ENCODE results near the gene SLC7A6OS. TPM values are rescaled to one million over a fixed set of nuclear protein-coding genes. Genes with fewer than 3 reads are reported as not detected.

SLC7A6OS gene
- total RNA-seq, 1 donor = 12.4 TPM

DNA sequence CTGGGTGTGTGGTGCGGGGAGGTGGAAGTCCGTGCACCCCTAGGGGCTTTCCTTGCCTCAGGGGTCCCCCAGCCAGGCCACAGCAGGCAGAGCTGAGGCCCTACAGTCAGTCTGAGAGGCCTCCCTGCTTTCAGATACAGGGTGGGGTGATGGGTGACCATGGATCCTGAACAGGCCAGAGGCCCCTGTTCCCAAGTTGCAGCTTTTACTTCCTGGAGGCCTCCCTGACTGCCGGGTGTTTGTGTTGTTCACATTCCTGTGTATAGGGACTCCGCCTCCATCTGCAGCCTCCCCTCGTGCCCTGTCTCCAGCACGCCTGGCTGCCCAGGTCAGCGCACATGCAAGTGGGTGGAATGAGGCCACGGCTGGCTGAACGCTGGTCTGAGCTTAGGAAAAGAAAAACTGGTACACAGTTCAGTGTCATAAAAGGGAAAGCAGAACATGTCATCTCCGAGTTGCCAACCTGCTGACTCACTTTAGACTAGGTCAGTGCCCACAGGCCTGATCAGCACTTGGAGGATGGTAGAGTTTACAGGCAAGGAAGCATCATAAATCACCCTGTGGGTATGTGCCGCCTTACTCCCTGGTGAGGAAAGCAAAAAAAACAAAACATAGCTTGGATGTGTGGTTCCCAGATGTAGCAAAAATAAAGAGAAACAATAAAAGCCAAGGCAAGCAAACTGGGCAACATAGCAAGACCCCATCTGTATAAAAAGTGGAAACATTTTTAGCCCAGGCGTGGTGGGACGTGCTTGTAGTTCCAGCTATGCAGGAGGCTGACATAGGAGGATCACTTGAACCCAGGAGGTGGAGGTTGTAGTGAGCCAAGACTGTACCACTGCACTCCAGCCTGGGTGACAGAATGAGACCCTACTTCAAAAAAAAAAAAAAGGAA is 52.6 kb downstream of the SLC7A6OS start:
- DNase-seq (ENCODE audit: low read depth in 2 of 3, low spot score in 2 of 3) = peak in 2 of 3 donors; percentile 86 to 96

DNA sequence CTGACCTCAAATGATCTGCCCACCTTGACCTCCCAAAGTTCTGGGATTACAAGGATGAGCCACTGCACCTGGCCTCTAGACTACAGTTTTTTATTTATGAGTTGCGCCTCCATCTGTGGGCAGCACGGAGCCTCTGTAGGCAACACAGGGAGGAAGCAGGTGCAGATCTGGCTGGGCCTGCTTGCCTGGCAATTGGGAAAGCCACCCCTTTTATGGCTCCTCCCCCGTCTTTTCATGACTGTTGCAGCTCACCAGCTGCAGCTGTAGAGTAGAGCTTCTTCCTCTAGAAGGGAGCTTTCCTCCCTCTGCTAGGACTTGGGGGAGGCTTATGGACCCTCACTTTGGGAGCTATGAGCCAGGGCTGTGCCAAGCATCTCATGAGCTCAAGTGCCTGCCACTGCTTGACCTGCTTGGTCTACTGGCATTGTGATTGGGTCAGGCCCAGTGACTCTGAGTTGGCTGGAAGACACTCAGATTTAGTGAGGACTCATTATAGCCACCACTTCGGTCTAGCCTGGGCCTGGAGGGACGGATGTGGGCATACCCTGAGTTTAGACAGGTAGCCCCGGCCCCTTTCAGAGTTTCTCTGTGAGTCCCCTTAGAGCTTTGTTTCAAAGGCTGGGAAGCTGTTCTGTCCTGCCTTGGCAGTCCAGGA is 53.4 kb downstream of the SLC7A6OS start:
- peak in 2 of 3 donors; percentile 83 to 95 for DNase-seq (ENCODE audit: low read depth in 2 of 3, low spot score in 2 of 3)

DNA sequence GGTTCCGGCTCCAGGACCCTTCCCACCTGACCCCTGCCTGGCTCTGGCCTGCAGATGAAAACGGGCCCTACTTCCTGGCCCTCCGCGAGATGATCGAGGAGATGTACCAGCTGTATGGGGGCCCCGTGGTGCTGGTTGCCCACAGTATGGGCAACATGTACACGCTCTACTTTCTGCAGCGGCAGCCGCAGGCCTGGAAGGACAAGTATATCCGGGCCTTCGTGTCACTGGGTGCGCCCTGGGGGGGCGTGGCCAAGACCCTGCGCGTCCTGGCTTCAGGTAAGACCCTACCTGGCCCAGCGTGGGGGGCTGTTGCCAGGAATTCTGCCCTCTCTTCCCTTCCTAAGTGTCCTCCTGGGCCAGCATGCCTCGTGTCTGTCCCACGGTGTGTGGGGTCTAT is 55.0 kb downstream of the SLC7A6OS start:
- no peak for DNase-seq (ENCODE audit: low read depth in 2 of 3, low spot score in 2 of 3)

DNA sequence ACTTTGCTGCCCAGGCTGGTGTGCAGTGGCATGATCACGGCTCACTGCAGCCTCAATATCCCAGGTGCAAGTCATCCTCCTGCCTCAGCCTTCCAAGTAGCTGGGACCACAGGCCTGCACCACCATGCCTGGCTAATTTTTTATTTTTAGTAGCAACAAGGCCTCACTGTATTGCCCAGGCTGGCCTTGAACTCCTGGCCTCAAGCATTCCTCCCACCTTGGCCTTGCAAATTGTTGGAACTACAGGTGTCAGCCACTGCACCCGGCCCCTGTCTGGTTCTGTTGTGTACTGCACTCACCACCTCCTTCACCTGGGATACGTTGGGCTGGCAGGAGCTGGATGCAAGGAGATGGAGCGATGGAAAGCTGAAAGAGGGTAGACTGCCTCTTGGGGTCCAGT is 57.0 kb downstream of the SLC7A6OS start:
- no peak for DNase-seq (ENCODE audit: low read depth in 2 of 3, low spot score in 2 of 3)

DNA sequence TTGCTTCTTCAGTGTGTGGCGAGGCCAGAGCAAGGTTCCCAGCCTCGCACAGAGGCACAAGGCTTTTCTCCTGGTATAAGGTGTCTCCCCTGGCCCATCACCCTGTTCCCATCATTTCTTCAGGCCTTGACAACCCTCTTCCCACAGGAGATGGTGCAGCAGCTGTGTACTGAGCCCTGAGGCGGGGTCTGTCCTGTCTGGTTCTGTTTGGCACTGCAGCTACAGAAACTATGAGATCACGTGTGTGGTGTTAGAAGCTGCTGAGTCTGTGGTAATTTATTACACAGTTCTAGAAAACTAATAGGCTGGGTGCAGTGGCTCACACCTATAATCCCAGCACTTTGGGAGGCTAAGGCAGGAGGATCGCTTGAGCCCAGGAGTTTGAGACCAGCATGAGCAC is 58.4 kb downstream of the SLC7A6OS start:
- DNase-seq (ENCODE audit: low read depth in 2 of 3, low spot score in 2 of 3) = no peak

DNA sequence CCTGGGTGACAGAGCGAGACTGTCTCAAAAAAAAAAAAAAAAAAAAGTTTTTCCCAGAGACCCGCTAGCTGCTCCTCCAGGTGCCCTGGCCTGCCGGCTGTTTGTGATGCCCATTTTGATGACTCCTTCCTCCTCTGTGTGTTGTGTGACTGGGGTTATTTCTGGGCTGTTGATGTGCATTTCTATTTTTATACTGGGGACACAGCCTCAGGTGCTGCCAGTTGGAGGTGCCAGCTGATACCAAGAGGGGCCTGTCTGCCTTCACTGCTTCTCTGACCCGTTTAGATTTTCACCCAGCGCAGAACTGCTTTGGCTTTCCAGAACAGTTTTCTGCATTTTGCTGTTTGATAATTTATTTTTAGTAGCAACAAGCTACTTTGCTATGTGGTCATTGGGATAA is 58.9 kb downstream of the SLC7A6OS start:
- DNase-seq (ENCODE audit: low read depth in 2 of 3, low spot score in 2 of 3) = no peak

DNA sequence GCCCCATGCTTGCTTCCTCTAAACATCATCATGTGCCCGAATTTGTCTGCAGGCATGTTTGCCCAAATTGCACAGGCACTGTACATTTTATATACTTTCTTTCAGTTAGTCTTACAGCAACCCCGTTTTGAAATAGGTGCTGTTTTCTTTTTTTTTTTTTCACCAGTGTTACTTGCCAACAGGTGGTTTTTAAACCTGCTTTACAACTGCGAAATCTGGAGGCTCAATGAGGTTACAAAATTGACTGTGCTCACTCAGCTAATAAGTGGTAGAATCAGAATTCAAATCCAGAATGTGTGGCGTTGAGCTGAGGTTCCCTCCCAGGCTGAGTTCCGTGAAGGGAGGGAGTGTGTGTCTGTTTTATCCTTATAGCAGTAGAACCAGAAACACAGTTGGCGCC is 59.8 kb downstream of the SLC7A6OS start:
- DNase-seq (ENCODE audit: low read depth in 2 of 3, low spot score in 2 of 3) = no peak

DNA sequence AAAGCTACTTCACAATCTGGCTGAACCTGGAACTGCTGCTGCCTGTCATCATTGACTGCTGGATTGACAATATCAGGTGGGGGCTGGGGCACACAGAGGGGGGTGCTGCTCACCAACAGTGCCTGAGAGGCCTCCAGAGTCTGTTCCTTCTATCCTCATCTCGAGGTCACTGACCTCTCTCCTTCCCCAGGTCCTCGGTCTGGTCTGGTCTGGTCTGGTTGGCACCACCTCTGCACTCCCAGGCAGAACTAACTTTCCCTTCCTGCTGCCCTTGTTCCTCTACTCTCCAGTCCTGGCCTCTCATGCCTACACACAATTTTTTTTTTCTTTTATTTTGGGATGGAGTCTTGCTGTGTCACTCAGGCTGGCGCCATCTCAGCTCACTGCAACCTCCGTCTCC is 61.4 kb downstream of the SLC7A6OS start:
- DNase-seq (ENCODE audit: low read depth in 2 of 3, low spot score in 2 of 3) = no peak

Small RNA genes lying within 50 kb of the gene (small RNA-seq; reads per million reads assigned to genes)
- gene RNU4-30P (0.34 reads per million), gene RNU6-1262P (not detected)

Other genes with a start within 250 kb of the SLC7A6OS start
- gene NFATC3, start 225.6 kb downstream of the SLC7A6OS start, total RNA-seq = 52.2 TPM
- 0.27 TPM for gene ESRP2, start 74.8 kb downstream of the SLC7A6OS start, total RNA-seq
- gene PLA2G15, start 65.6 kb downstream of the SLC7A6OS start, total RNA-seq = 32.9 TPM
- gene SLC7A6, start 46.4 kb downstream of the SLC7A6OS start, total RNA-seq = 41.2 TPM
- 85.9 TPM for gene PRMT7, start 73 bp upstream of the SLC7A6OS start, total RNA-seq
- gene SMPD3, start 137.6 kb upstream of the SLC7A6OS start, total RNA-seq = 0.54 TPM
- 29.1 TPM for gene ZFP90, start 228.3 kb upstream of the SLC7A6OS start, total RNA-seq